ENCODE measurements around the gene MGAT5. TPM values are rescaled to one million over a fixed set of nuclear protein-coding genes. Genes with fewer than 3 reads are reported as not detected.

Gene MGAT5
- total and polyA plus RNA-seq, 3 experiments from 2014 or later: 6.4 to 42.4 (median 40.9) TPM

DNA sequence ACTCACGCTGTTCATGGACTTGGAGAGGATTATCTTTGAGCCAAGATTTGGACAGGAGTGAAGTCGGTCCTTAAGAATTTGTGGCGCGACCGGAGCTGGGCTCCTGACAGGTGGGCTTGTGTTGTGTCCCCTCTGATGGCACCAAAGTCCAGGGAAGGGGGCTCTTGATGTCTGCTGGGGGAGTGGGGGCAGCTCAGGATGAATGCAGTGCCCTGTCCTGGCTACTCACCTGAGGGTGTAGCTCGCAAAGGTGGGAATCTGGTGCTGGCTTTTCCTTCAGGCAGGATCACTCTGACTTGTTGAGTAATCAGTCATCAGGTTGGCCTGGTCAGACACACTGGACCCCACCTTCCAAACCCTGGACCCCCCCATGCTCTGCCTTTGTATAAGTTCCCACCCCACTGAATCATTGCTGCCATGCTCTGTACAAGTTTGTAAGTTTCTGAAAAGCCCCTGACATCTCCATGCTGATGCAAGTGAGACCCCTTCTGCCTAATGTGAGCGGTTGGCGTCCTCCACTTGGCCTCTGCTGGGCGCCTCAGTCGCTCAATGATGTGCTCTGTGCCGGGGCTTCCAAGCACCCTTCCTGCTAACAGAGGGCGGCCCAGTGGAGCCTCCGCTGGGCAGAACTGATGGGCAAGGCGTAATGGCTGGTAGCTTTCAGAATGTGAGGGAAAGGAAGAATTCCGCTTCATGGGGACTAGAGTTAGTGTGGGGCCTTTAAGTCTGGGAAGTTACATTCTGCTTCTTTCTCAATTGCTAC lies 196.1 kb downstream of the MGAT5 start:
- no peaks in the 10 kb centered on the region for H3K9me3 ChIP-seq (ENCODE audit: low read length)
- POLR2A ChIA-PET: no interaction called here
- CTCF ChIA-PET: interaction anchor here (0.9 to 5.0 kb wide), 5 partner anchors 18 to 331 kb away, joined by 3 to 38 read pairs (median 4); no protein-coding TSS in a partner anchor

DNA sequence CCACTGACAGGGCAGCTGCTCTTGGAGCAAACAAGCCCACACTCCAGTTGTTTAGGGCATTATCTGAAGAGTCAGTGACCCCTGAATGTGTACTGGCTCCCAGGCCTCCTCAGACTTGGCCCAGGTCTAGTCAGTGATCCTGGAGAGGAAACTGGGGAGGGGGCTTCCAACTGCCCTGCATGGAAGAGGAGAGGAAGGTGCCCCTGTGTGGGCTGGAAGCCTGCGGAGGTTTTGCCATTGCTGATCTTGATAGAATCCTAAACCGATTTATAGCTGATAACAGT lies 197.4 kb downstream of the MGAT5 start:
- ChIA-PET CTCF (interaction anchor here (0.6 to 5.0 kb wide), 17 partner anchors 9 to 567 kb away, joined by 3 to 38 read pairs (median 4); no protein-coding TSS in a partner anchor), POLR2A (no interaction called here)
- no peaks in the 10 kb centered on the region for H3K4me1 ChIP-seq (ENCODE audit: insufficient read depth, low read length)
- H3K36me3 Mint-ChIP-seq: peaks cover 0 to 79% (median 6%) of the 10 kb centered on the region in 3 donors
- peak overlapping the region in 2 of 8 donors; percentile 4 to 37 for H3K27ac Mint-ChIP-seq
- H3K27me3 Mint-ChIP-seq: peaks cover 0 to 2% of the 10 kb centered on the region in 2 donors
- no peak overlapping the region for H3K27ac ChIP-seq (ENCODE audit: low read depth, low read length)
- H3K4me3 ChIP-seq (ENCODE audit: low read length): no peak overlapping the region
- no peaks in the 10 kb centered on the region for H3K9me3 ChIP-seq (ENCODE audit: low read length)
- no peak for DNase-seq
- peaks cover 0 to 4% (median 0%) of the 10 kb centered on the region in 3 donors for H3K4me1 Mint-ChIP-seq
- H3K9me3 Mint-ChIP-seq: no peaks in the 10 kb centered on the region
- H3K27me3 ChIP-seq (ENCODE audit: insufficient read depth, low read length, poor library complexity, severe bottlenecking): no peaks in the 10 kb centered on the region
- no peak overlapping the region for H3K4me3 Mint-ChIP-seq
- H3K36me3 ChIP-seq (ENCODE audit: insufficient read depth, low read length): peaks cover 6% of the 10 kb centered on the region

More for the DNA sequence above, 196.1 kb downstream of the MGAT5 start:
- Histone ChIP-seq H3K4me3 (ENCODE audit: low read length) (no peak overlapping the region), H3K27me3 (ENCODE audit: insufficient read depth, low read length, poor library complexity, severe bottlenecking) (no peaks in the 10 kb centered on the region), H3K36me3 (ENCODE audit: insufficient read depth, low read length) (peaks cover 11% of the 10 kb centered on the region), H3K4me1 (ENCODE audit: insufficient read depth, low read length) (no peaks in the 10 kb centered on the region), H3K27ac (ENCODE audit: low read depth, low read length) (no peak overlapping the region)
- no peaks in the 10 kb centered on the region for H3K9me3 Mint-ChIP-seq
- H3K27me3 Mint-ChIP-seq: peaks cover 0 to 2% of the 10 kb centered on the region in 2 donors
- DNase-seq: no peak
- H3K36me3 Mint-ChIP-seq: peaks cover 0 to 80% (median 6%) of the 10 kb centered on the region in 3 donors
- peak overlapping the region in 2 of 8 donors; percentile 52 to 58 for H3K27ac Mint-ChIP-seq
- H3K4me1 Mint-ChIP-seq: peaks cover 0 to 4% (median 0%) of the 10 kb centered on the region in 3 donors
- H3K4me3 Mint-ChIP-seq: no peak overlapping the region

DNA sequence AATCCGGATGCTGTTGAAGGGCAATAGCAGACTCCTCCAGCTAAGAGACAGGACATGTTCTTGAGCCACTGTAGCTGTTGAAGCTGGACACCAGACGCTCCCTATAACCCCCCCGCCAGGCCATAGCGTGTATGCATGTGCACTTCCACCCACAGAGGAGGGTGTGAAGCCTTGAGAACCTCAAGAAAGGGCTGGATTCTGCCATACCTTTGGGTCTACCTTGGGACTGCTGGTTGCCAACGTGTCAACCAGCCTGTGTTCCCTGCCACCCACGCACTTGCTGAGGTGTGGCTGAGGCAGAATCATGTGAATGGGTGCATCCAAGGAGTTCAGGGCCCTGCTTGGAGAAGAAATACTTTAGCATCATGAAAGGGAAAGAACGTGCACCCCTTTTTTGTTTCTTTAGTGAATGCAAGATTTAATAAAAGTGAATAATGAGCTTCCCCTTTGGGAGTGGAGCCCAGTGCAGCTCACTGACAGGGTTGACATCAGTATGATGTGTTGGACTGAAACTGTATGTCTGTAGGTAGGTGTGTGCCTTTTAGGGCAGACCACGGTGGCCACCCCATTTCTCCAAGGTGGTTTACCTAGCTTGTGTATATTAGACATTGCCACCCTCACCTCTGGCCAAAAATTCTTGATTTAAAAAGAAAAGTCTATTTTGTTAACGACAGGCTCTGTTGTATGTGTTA lies 198.3 kb downstream of the MGAT5 start:
- H3K4me3 Mint-ChIP-seq: no peak overlapping the region
- Histone ChIP-seq H3K9me3 (ENCODE audit: low read length) (no peaks in the 10 kb centered on the region), H3K27ac (ENCODE audit: low read depth, low read length) (no peak overlapping the region), H3K27me3 (ENCODE audit: insufficient read depth, low read length, poor library complexity, severe bottlenecking) (no peaks in the 10 kb centered on the region), H3K4me3 (ENCODE audit: low read length) (no peak overlapping the region), H3K36me3 (ENCODE audit: insufficient read depth, low read length) (peaks cover 4% of the 10 kb centered on the region), H3K4me1 (ENCODE audit: insufficient read depth, low read length) (no peaks in the 10 kb centered on the region)
- POLR2A ChIA-PET: no interaction called here
- no peak for DNase-seq
- CTCF ChIA-PET: interaction anchor here (1.2 to 5.0 kb wide), 11 partner anchors 11 to 568 kb away, joined by 3 to 38 read pairs (median 5); no protein-coding TSS in a partner anchor
- H3K27me3 Mint-ChIP-seq: peaks cover 0 to 2% of the 10 kb centered on the region in 2 donors
- H3K27ac Mint-ChIP-seq: peak overlapping the region in 2 of 8 donors; percentile 42 to 73
- H3K36me3 Mint-ChIP-seq: peaks cover 0 to 70% (median 6%) of the 10 kb centered on the region in 3 donors
- H3K9me3 Mint-ChIP-seq: no peaks in the 10 kb centered on the region
- H3K4me1 Mint-ChIP-seq: peaks cover 0 to 4% (median 0%) of the 10 kb centered on the region in 3 donors

DNA sequence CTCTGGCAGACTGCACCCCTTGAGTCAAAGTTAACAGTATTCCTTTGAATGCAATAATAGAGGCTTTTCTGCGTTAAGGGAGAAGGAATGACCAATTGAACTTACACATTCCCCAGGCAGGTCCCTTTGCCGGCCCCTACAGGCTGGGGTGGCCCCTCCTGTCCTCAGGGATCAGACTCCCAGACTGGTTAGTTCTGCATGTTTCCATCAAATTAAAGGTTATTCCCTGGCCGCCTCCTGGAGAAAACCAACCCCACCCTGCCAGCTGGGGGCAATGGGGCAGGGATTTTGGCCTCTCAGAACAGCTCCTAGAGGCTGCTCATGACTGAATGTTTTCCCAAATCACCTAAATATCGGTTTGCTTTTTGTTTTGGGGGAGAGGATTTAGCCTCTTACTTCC lies 199.6 kb downstream of the MGAT5 start:
- Mint-ChIP-seq H3K27me3 (peaks cover 0 to 2% of the 10 kb centered on the region in 2 donors), H3K9me3 (no peaks in the 10 kb centered on the region), H3K27ac (no peak overlapping the region), H3K36me3 (peaks cover 0 to 61% (median 1%) of the 10 kb centered on the region in 3 donors), H3K4me3 (no peak overlapping the region), H3K4me1 (peaks cover 0 to 4% (median 0%) of the 10 kb centered on the region in 3 donors)
- POLR2A ChIA-PET: no interaction called here
- no peaks in the 10 kb centered on the region for H3K9me3 ChIP-seq (ENCODE audit: low read length)
- H3K4me1 ChIP-seq (ENCODE audit: insufficient read depth, low read length): no peaks in the 10 kb centered on the region
- CTCF ChIA-PET: interaction anchor here (1.3 to 5.0 kb wide), 2 partner anchors 335 to 445 kb away, joined by 3 to 38 read pairs; no protein-coding TSS in a partner anchor
- no peak overlapping the region for H3K4me3 ChIP-seq (ENCODE audit: low read length)
- H3K27me3 ChIP-seq (ENCODE audit: insufficient read depth, low read length, poor library complexity, severe bottlenecking): no peaks in the 10 kb centered on the region
- no peak overlapping the region for H3K27ac ChIP-seq (ENCODE audit: low read depth, low read length)
- DNase-seq: no peak
- no peaks in the 10 kb centered on the region for H3K36me3 ChIP-seq (ENCODE audit: insufficient read depth, low read length)

DNA sequence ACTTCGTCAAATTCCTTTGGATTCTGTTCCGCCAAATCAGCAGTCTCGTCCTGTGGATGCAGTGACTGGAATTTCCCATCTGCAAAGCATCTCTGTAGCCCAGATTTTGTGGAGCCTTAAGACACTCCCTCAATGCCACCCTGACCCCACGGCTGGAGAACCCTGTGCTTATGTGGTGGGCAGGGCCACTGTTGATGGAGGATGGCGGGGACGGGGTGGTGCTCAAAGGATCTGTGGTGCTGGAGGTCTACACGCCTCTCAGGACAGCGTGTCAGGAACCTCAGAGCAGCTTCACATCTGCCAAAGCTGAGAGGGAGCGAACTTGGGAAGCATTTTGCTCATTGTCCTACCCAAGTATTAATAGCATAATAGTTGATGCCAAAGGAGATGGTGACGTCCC lies 200.1 kb downstream of the MGAT5 start:
- H3K27me3 ChIP-seq (ENCODE audit: insufficient read depth, low read length, poor library complexity, severe bottlenecking): no peaks in the 10 kb centered on the region
- no peak for DNase-seq
- no peak overlapping the region for H3K4me3 ChIP-seq (ENCODE audit: low read length)
- no peaks in the 10 kb centered on the region for H3K36me3 ChIP-seq (ENCODE audit: insufficient read depth, low read length)
- no peak overlapping the region for H3K4me3 Mint-ChIP-seq
- no peaks in the 10 kb centered on the region for H3K4me1 ChIP-seq (ENCODE audit: insufficient read depth, low read length)
- no peak overlapping the region for H3K27ac ChIP-seq (ENCODE audit: low read depth, low read length)
- H3K36me3 Mint-ChIP-seq: peaks cover 0 to 56% (median 1%) of the 10 kb centered on the region in 3 donors
- H3K27me3 Mint-ChIP-seq: peaks cover 0 to 2% of the 10 kb centered on the region in 2 donors
- peak overlapping the region in 1 of 8 donors; percentile 83 for H3K27ac Mint-ChIP-seq
- no peaks in the 10 kb centered on the region for H3K9me3 ChIP-seq (ENCODE audit: low read length)
- H3K4me1 Mint-ChIP-seq: peaks cover 0 to 4% (median 0%) of the 10 kb centered on the region in 3 donors
- POLR2A ChIA-PET: no interaction called here
- no peaks in the 10 kb centered on the region for H3K9me3 Mint-ChIP-seq
- CTCF ChIA-PET: interaction anchor here (1.3 to 5.0 kb wide), 2 partner anchors 335 to 444 kb away, joined by 3 to 38 read pairs; no protein-coding TSS in a partner anchor

DNA sequence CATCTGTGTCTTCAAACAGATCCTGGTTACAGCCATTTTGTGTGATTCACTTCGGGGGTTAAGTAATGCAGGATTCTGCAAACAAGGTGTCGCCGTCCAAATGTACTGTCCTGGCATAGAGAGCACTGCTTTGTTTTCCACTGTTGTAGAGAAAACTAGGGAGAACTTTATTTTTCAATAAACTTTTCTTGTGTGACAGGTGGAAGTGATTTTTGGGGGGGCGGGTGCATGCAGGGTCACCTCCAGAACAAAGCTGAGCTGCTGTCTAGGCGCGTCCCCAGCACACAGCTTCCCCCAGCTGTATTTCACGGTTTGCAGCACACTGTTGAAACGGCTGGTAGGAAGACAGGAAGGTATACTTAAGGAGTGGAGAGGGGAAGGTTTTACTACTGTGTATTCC lies 200.6 kb downstream of the MGAT5 start:
- H3K9me3 Mint-ChIP-seq: no peaks in the 10 kb centered on the region
- ChIA-PET POLR2A (no interaction called here), CTCF (no interaction called here)
- no peak overlapping the region for H3K27ac ChIP-seq (ENCODE audit: low read depth, low read length)
- peaks cover 0 to 4% (median 0%) of the 10 kb centered on the region in 3 donors for H3K4me1 Mint-ChIP-seq
- peaks cover 0 to 2% of the 10 kb centered on the region in 2 donors for H3K27me3 Mint-ChIP-seq
- H3K27ac Mint-ChIP-seq: no peak overlapping the region
- no peak overlapping the region for H3K4me3 ChIP-seq (ENCODE audit: low read length)
- H3K36me3 Mint-ChIP-seq: peaks cover 0 to 52% (median 1%) of the 10 kb centered on the region in 3 donors
- no peak overlapping the region for H3K4me3 Mint-ChIP-seq
- DNase-seq: no peak
- no peaks in the 10 kb centered on the region for H3K9me3 ChIP-seq (ENCODE audit: low read length)
- no peaks in the 10 kb centered on the region for H3K4me1 ChIP-seq (ENCODE audit: insufficient read depth, low read length)
- no peaks in the 10 kb centered on the region for H3K36me3 ChIP-seq (ENCODE audit: insufficient read depth, low read length)
- no peaks in the 10 kb centered on the region for H3K27me3 ChIP-seq (ENCODE audit: insufficient read depth, low read length, poor library complexity, severe bottlenecking)

DNA sequence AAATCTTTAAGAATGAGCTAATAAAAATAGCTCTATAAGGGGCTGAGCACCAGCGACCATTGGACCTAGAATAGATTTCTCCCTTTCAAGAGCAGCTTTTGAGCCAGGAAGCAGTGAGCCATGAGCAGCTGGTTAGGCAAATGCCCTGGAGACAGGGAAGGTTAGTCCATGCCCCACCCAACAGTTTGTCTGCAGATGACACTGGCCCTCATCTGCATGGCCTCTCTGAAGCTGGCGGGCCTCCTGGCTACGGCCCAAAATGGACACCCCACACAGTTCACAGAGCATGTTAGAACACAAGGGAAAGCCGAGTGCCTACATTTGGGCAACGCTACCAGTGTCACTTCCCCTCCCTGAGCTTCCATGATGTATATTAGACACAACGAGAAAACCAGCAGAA lies 201.1 kb downstream of the MGAT5 start:
- no peak overlapping the region for H3K4me3 Mint-ChIP-seq
- H3K9me3 ChIP-seq (ENCODE audit: low read length): no peaks in the 10 kb centered on the region
- no peak overlapping the region for H3K27ac Mint-ChIP-seq
- H3K4me3 ChIP-seq (ENCODE audit: low read length): no peak overlapping the region
- ChIA-PET CTCF (no interaction called here), POLR2A (no interaction called here)
- H3K36me3 Mint-ChIP-seq: peaks cover 0 to 48% (median 0%) of the 10 kb centered on the region in 3 donors
- peaks cover 0 to 2% of the 10 kb centered on the region in 2 donors for H3K27me3 Mint-ChIP-seq
- H3K27me3 ChIP-seq (ENCODE audit: insufficient read depth, low read length, poor library complexity, severe bottlenecking): no peaks in the 10 kb centered on the region
- no peak for DNase-seq
- no peak overlapping the region for H3K27ac ChIP-seq (ENCODE audit: low read depth, low read length)
- H3K9me3 Mint-ChIP-seq: no peaks in the 10 kb centered on the region
- no peaks in the 10 kb centered on the region for H3K36me3 ChIP-seq (ENCODE audit: insufficient read depth, low read length)
- H3K4me1 ChIP-seq (ENCODE audit: insufficient read depth, low read length): no peaks in the 10 kb centered on the region
- H3K4me1 Mint-ChIP-seq: peaks cover 0 to 4% (median 0%) of the 10 kb centered on the region in 3 donors

DNA sequence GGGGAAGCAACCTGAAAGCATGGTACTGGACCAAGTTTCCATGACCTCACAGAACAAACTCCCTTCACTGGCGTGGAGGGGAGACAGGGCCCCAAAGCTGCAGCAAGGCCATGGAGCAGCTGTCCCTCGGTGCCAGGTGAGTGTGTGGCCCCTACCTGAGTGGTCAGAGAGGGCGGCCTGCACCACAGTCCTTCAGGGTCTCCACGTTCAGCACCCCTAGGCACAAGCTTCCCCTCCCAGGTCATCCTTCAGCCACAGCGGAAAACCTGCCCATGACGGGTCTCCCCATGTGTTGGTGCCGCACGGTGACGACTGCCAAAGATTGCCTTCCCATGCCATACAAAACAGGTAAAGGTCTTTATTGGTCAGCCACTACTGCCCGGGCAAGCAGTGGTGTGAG lies 201.6 kb downstream of the MGAT5 start:
- Mint-ChIP-seq H3K27ac (peak overlapping the region in 1 of 8 donors; percentile 6), H3K4me3 (no peak overlapping the region), H3K4me1 (peaks cover 0 to 4% (median 0%) of the 10 kb centered on the region in 3 donors), H3K27me3 (peaks cover 0 to 2% of the 10 kb centered on the region in 2 donors), H3K36me3 (peaks cover 0 to 43% (median 0%) of the 10 kb centered on the region in 3 donors), H3K9me3 (no peaks in the 10 kb centered on the region)
- Histone ChIP-seq H3K36me3 (ENCODE audit: insufficient read depth, low read length) (no peaks in the 10 kb centered on the region), H3K4me3 (ENCODE audit: low read length) (no peak overlapping the region), H3K27me3 (ENCODE audit: insufficient read depth, low read length, poor library complexity, severe bottlenecking) (no peaks in the 10 kb centered on the region), H3K9me3 (ENCODE audit: low read length) (no peaks in the 10 kb centered on the region), H3K27ac (ENCODE audit: low read depth, low read length) (no peak overlapping the region), H3K4me1 (ENCODE audit: insufficient read depth, low read length) (no peaks in the 10 kb centered on the region)
- POLR2A ChIA-PET: no interaction called here
- CTCF ChIA-PET: no interaction called here
- no peak for DNase-seq

Measured in CD8-positive, alpha-beta memory T cell (primary cell).